ENCODE results near the gene IL21.
"Not testable (repeated sequence)": the region's sequence is repeated elsewhere in the genome, so short reads cannot be mapped to it uniquely, and the experiment has no call there.

The IL21 gene

DNA sequence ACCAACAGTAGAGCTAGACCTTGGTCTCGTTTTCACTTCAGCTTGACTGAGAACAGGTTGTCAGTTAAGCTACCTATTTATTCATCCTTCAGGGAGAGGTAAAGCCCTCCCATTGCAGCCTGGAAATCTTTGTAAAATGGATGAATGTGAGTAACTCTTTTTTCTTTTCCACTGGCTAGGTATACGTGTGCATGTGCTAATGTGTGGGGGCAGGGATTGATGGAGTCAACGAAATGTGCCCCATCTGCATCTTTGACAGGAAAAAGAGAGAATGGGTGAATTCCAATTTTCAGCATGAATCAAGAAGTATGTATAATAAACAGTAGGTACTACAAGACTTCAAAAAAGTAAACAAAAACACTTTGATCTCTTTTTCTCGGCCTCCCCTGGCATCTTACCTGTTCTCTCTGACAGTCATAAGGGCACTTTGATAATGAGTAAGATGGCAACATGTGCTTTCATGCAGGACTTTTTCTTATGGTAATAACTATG is at the start of gene IL21:
TSS of gene IL21 (minus strand) at position 51 of the 492 bp plus-strand sequence. CDS start 55 bp downstream, outside the sequence.
- no peak for DNase-seq

- no peak for DNase-seq
Measured at GRCh38 chr4:122669911-122670738, 49.3 kb upstream of the IL21 start.

GRCh38 chr4:122668241-122668640 is 47.4 kb upstream of the IL21 start:
- DNase-seq: no peak

- DNase-seq: no peak
Measured at GRCh38 chr4:122666527-122667245, 45.8 kb upstream of the IL21 start.

GRCh38 chr4:122665161-122665929 is 44.5 kb upstream of the IL21 start:
- DNase-seq: no peak

DNA sequence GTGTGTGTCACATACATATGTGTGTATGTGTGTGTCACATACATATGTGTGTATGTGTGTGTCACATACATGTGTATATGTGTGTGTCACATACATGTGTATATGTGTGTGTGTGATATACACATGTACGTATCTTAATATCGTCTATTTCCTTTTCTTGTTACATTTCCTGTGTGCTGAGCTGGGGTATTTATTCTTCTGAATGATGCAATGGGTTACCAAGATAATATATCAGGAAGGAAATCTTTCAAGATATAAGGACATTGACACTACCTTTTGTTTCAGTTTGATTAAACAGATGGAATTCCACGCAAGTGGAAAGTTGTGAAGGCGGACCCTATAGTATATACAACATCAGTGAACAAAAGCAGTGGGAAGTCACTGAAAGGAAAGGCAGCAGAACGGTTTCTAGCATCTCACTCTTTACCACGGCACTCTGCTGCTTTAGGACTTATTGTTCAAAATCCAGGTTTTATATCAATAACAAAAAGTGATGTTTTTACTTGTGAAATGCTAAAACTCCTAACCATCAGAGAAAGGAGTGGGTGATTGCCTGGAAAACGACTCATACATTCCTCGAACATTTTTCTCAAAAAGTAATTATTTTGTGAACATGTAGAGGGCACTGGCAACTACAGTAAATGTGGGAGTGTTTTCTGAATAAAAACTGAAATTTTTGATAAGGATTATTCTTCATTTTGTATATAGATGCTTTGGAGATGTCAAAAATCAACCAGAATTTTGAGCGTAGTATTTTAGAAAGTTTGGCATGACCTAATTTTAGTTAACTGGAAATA is 43.1 kb upstream of the IL21 start:
- no peak for DNase-seq

- no peak for DNase-seq
Measured at GRCh38 chr4:122663291-122663690, 42.4 kb upstream of the IL21 start.

GRCh38 chr4:122662701-122663100 is 41.8 kb upstream of the IL21 start:
- DNase-seq: no peak

- no peak for DNase-seq
Measured at GRCh38 chr4:122661176-122662160, 40.6 kb upstream of the IL21 start.

DNA sequence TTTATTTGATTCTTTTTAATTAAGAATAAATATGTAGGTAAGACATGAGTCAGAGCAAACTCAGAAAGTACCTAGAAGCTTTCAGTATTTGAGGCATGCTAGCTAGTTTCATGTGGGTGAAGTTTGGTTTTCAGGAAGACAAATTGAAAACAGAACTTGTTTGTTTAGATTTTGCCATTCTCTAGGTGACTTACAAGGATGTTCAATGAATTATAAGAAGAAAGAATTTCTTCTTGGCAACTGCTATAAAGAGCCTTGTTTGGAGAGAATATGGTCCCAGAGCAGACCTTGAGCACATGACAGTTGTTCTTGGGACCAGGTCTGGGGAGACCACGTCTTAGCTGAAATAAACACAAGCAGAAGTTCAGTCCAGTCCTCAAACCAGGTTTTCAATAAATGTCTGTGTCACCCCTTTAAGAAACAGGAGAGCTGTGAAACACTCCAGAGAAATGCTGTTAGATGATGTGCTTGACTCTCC is 38.0 kb upstream of the IL21 start:
- DNase-seq: no peak

DNA sequence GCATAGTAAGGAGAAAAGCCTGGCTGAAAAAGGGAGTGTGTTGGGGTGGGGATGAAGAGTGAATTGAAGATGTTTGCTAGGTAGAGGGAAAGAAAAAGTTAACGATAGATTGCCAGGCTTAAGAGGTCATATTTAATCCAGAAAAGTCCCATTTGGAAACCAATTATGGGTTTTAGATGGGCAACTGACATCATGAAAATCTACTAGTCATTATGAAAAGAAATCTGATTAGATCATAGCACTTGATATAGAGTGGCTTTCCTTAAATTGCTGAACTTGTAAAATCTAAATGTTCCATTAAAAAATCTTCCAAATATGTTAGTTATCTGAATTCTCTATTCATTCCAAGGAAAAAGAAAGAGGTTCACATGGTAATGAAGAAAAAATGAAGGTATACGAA is 37.5 kb upstream of the IL21 start:
- DNase-seq: no peak

GRCh38 chr4:122657553-122657952 is 36.7 kb upstream of the IL21 start:
- DNase-seq: no peak

GRCh38 chr4:122656583-122656982 is 35.7 kb upstream of the IL21 start:
- not testable (repeated sequence) for DNase-seq

DNA sequence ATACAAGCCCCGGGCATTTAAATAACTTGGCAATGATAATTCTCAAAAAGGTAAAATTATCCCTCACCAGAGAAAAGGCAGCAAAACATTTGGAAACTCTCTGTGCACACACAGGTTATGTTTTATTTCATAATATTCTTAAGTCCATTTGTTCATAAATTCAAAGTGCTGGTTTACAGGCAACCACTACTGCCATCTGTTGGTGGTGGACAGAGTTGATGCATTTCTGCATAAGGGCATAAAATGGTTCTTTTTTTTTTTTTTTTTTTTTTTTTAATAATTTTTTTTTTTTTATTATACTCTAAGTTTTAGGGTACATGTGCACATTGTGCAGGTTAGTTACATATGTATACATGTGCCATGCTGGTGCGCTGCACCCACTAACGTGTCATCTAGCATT is 31.5 kb upstream of the IL21 start:
- DNase-seq: no peak

DNA sequence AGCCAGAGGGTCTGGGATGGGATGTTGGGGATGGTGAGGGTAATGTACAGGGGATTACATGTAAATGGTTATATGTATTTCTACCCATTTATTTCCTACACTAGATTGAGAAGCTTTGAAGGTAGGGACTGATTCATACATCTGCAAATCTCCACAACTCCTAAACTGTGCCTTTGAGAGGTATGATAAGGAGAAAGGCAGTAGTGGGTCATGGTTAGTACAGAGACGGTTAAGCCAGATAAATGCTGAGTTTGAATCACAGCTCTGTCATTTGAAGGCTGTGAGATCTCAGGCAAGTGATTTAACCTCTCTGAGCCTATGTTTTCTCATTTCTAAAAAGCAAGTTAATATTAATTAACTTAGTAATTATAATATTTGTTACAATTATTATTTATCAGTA is 29.3 kb upstream of the IL21 start:
- DNase-seq: no peak

DNA sequence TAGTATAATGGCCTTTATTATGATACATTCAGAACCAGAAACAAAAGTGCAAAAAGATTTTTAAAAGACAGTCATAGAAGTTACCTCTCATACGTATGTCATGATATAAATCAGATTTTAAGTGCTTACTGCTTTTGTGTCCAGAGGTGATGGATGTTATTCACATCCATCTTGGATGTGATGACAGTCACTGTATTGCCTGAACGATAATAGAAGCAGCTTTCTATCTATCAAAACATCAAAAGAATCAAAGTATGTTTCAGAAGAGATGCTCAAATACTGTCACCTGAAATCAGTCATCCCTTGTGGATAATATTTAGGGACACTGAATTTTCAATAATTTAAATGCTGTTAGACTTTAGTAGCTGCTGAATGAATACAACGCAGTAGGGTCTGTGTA is 26.8 kb upstream of the IL21 start:
- DNase-seq: no peak

- no peak for DNase-seq
Measured at GRCh38 chr4:122643257-122643656, 22.4 kb upstream of the IL21 start.

- no peak for DNase-seq
Measured at GRCh38 chr4:122639181-122639580, 18.3 kb upstream of the IL21 start.

GRCh38 chr4:122636697-122637096 is 15.8 kb upstream of the IL21 start:
- no peak for DNase-seq

GRCh38 chr4:122635205-122635604 is 14.3 kb upstream of the IL21 start:
- no peak for DNase-seq

- DNase-seq: no peak
Measured at GRCh38 chr4:122633211-122633610, 12.3 kb upstream of the IL21 start.
